H1 (cell line): ENCODE results near the gene CAMTA1. TPM values are rescaled to one million over a fixed set of nuclear protein-coding genes. Genes with fewer than 3 reads are reported as not detected.

ENCODE experiments used
- CTCF ChIA-PET: fragments of 300-600 bp; sonication (Branson Sonifier 250); formaldehyde crosslinking; loops from one replicate; lab custom pipeline; 2021; ENCODE audit not compliant: partially characterized antibody; lab: Charles Lee
- POLR2A ChIA-PET: fragments of 300-600 bp; sonication (Branson Sonifier 250); formaldehyde crosslinking; loops from one replicate; lab custom pipeline; 2021; ENCODE audit warnings: inconsistent platforms; ENCODE audit not compliant: partially characterized antibody; lab: Charles Lee
- DNase-seq, 2 experiments: peaks; one replicate each; pipeline versions ENCODE4 v3.0.0 to v3.0.0-alpha.2; 2010 to 2022; ENCODE audit warnings: low spot score in 2 of 2, low read depth in 1 of 2, mixed read lengths in 1 of 2
- FAIRE-seq: peaks from 2 replicates; lab custom pipeline; 2011; peaks lifted over from hg19 to GRCh38; lab: Jason Lieb, UNC
- H2AFZ ChIP-seq: 2 replicates; pipeline ENCODE4 v1.8.1; 2012; ENCODE audit warnings: low read length, inconsistent platforms
- H2AK5ac ChIP-seq: 2 replicates; pipeline ENCODE4 v1.6.1; 2013; ENCODE audit warnings: low read depth, low read length
- H2BK120ac ChIP-seq: replicated peaks from 2 replicates; pipeline ENCODE3; 2013; ENCODE audit warnings: low read depth, low read length, inconsistent platforms
- H2BK12ac ChIP-seq: 2 replicates; pipeline ENCODE4 v1.6.1; 2013; ENCODE audit warnings: low read depth, low read length
- H2BK15ac ChIP-seq: 2 replicates; pipeline ENCODE4 v1.6.1; 2013; ENCODE audit warnings: low read length
- H2BK20ac ChIP-seq: 2 replicates; pipeline ENCODE4 v1.6.1; 2013; ENCODE audit warnings: low read length
- H2BK5ac ChIP-seq: 2 replicates; pipeline ENCODE4 v1.6.1; 2013; ENCODE audit warnings: low read depth, low read length
- H3K14ac ChIP-seq: 2 replicates; pipeline ENCODE4 v1.6.1; 2013; ENCODE audit warnings: inconsistent platforms; ENCODE audit not compliant: insufficient read length
- H3K18ac ChIP-seq: 2 replicates; pipeline ENCODE4 v1.6.1; 2013; ENCODE audit warnings: low read length; ENCODE audit errors: extremely low read depth
- H3K23ac ChIP-seq: 2 replicates; pipeline ENCODE4 v1.6.1; 2013; ENCODE audit warnings: inconsistent platforms; ENCODE audit not compliant: insufficient read length
- H3K23me2 ChIP-seq: 2 replicates; pipeline ENCODE4 v1.6.1; 2013; ENCODE audit warnings: low read depth, low read length
- H3K27ac ChIP-seq: 2 replicates; pipeline ENCODE4 v1.6.1; 2011; ENCODE audit warnings: low read depth, low read length, inconsistent platforms
- H3K27me3 ChIP-seq, 4 experiments: replicated peaks in 1 of 4; 1 replicate in 1 of 4; 2 replicates in 3 of 4; pipeline versions ENCODE4 v1.6.1 to v1.8.1; 2011 to 2013; ENCODE audit warnings: low read length in 3 of 4, mild to moderate bottlenecking in 3 of 4, inconsistent platforms in 2 of 4, mixed read lengths in 2 of 4, moderate library complexity in 1 of 4; ENCODE audit not compliant: control insufficient read depth in 3 of 4, insufficient read depth in 3 of 4; ENCODE audit errors: extremely low read depth in 1 of 4
- H3K36me3 ChIP-seq, 4 experiments: 2 replicates each; pipeline versions ENCODE4 v1.6.1 to v1.8.1; 2011 to 2013; ENCODE audit warnings: mild to moderate bottlenecking in 4 of 4, low read length in 3 of 4, moderate library complexity in 2 of 4, control low read depth in 1 of 4, inconsistent platforms in 1 of 4; ENCODE audit not compliant: insufficient read depth in 4 of 4, control insufficient read depth in 2 of 4
- H3K4ac ChIP-seq: replicated peaks from 2 replicates; pipeline ENCODE3; 2013; ENCODE audit warnings: low read length, low read depth, mixed read lengths, inconsistent platforms; ENCODE audit not compliant: insufficient read length
- H3K4me1 ChIP-seq, 4 experiments: replicated peaks in 1 of 4; 1 replicate in 1 of 4; 2 replicates in 3 of 4; pipeline versions ENCODE4 v1.6.1 to v1.8.1; 2011 to 2013; ENCODE audit warnings: low read length in 3 of 4, inconsistent platforms in 2 of 4, mixed read lengths in 1 of 4; ENCODE audit not compliant: insufficient read depth in 4 of 4, control insufficient read depth in 3 of 4
- H3K4me2 ChIP-seq, 2 experiments: 2 replicates each; pipeline versions ENCODE4 v1.6.1 to v1.8.1; 2011 to 2013; ENCODE audit warnings: low read depth in 2 of 2, low read length in 2 of 2, control low read depth in 1 of 2, inconsistent platforms in 1 of 2, mild to moderate bottlenecking in 1 of 2; ENCODE audit not compliant: insufficient read depth in 1 of 2
- H3K4me3 ChIP-seq, 4 experiments: fragments of 200-600, 300-600 bp in 1 of 4; sonication (generic), shearing (Covaris generic), sonication (Bioruptor Twin) in 1 of 4; 2 replicates each; pipeline versions ENCODE4 v1.5.1 to v1.8.1; 2011 to 2016; ENCODE audit warnings: low read length in 4 of 4, low read depth in 3 of 4, control low read depth in 2 of 4, inconsistent platforms in 2 of 4, mild to moderate bottlenecking in 2 of 4, mixed read lengths in 1 of 4, moderate library complexity in 1 of 4; ENCODE audit not compliant: insufficient read depth in 2 of 4; ENCODE audit errors: extremely low read depth in 1 of 4
- H3K56ac ChIP-seq: replicated peaks from 2 replicates; pipeline ENCODE3; 2013; ENCODE audit warnings: low read depth, mild to moderate bottlenecking, mixed read lengths, low read length, inconsistent platforms; ENCODE audit not compliant: insufficient read length
- H3K79me1 ChIP-seq: 2 replicates; pipeline ENCODE4 v1.6.1; 2013; ENCODE audit warnings: low read depth, low read length, control low read depth
- H3K79me2 ChIP-seq, 2 experiments: 2 replicates each; pipeline versions ENCODE4 v1.6.1 to v1.8.1; 2012 to 2013; ENCODE audit warnings: low read length in 2 of 2, mild to moderate bottlenecking in 2 of 2, inconsistent platforms in 1 of 2; ENCODE audit not compliant: insufficient read depth in 2 of 2, control insufficient read depth in 1 of 2
- H3K9ac ChIP-seq, 4 experiments: replicated peaks in 1 of 4; 1 replicate in 1 of 4; 2 replicates in 3 of 4; pipeline versions ENCODE4 v1.6.1 to v1.8.1; 2011 to 2013; ENCODE audit warnings: low read depth in 3 of 4, low read length in 3 of 4, control low read depth in 2 of 4, mild to moderate bottlenecking in 2 of 4, moderate library complexity in 2 of 4, inconsistent platforms in 1 of 4; ENCODE audit errors: extremely low read depth in 1 of 4
- H3K9me3 ChIP-seq, 2 experiments: 2 replicates each; pipeline versions ENCODE4 v1.6.1 to v1.8.1; 2012 to 2013; ENCODE audit warnings: mild to moderate bottlenecking in 2 of 2, moderate library complexity in 2 of 2, control low read depth in 1 of 2, inconsistent platforms in 1 of 2, low read depth in 1 of 2, low read length in 1 of 2, mixed read lengths in 1 of 2; ENCODE audit not compliant: insufficient read depth in 2 of 2
- H4K20me1 ChIP-seq, 2 experiments: replicated peaks in 1 of 2; 2 replicates each; pipeline versions ENCODE3 to v1.8.1; 2011 to 2013; ENCODE audit warnings: inconsistent platforms in 2 of 2, low read length in 2 of 2, mild to moderate bottlenecking in 1 of 2; ENCODE audit not compliant: insufficient read depth in 2 of 2, control insufficient read depth in 1 of 2
- H4K5ac ChIP-seq: 2 replicates; pipeline ENCODE4 v1.6.1; 2013; ENCODE audit warnings: low read length, low read depth, mixed read lengths, inconsistent platforms; ENCODE audit not compliant: insufficient read length
- H4K8ac ChIP-seq: 2 replicates; pipeline ENCODE4 v1.8.0; 2013; ENCODE audit warnings: mild to moderate bottlenecking, moderate library complexity, low read length, inconsistent platforms; ENCODE audit not compliant: insufficient read depth; ENCODE audit errors: extremely low read depth
- H4K91ac ChIP-seq: replicated peaks from 2 replicates; pipeline ENCODE3; 2013; ENCODE audit warnings: low read length, mixed read lengths, inconsistent platforms; ENCODE audit not compliant: insufficient read length
- CHD2 ChIP-seq: IDR thresholded peaks from 2 replicates; pipeline ENCODE4 v1.6.1; 2012; ENCODE audit warnings: low read length, improper control_type of control experiment
- SAP30 ChIP-seq: fragments of 300-600 bp; sonication (generic); IDR thresholded peaks from 2 replicates; pipeline ENCODE4 v1.7.1; 2012; ENCODE audit warnings: low read length, moderate library complexity, mild to moderate bottlenecking, inconsistent platforms; ENCODE audit not compliant: insufficient read depth, insufficient replicate concordance
- SP2 ChIP-seq: IDR thresholded peaks from 2 replicates; pipeline ENCODE4 v1.6.1; 2012; ENCODE audit warnings: mild to moderate bottlenecking, low read length, inconsistent platforms
- USF2 ChIP-seq: IDR thresholded peaks from 2 replicates; pipeline ENCODE4 v1.6.1; 2011; ENCODE audit warnings: low read length, improper control_type of control experiment
- WGBS, 2 experiments: shearing (Covaris generic) in 1 of 2; methylation state at CpG; one replicate each; pipeline versions ENCODE4 v1.1.6 to v1.1.7; 2013 to 2015; ENCODE audit warnings: low lambda C conversion rate in 2 of 2, mixed read lengths in 2 of 2, inconsistent platforms in 1 of 2, low coverage in 1 of 2, missing lambda C conversion rate in 1 of 2; ENCODE audit not compliant: insufficient replicate concordance in 2 of 2, insufficient coverage in 1 of 2, insufficient read length in 1 of 2; ENCODE audit errors: extremely low coverage in 1 of 2, missing lambda C conversion rate in 1 of 2; 5-methylcytosine and 5-hydroxymethylcytosine counted together
- polyA plus RNA-seq, 7 experiments: library from polyadenylated mRNA; depleted of rRNA in 3 of 7; stranded (reverse) in 5 of 7; unstranded in 2 of 7; fragments of >200 nt in 5 of 7; fragments of 200-250 nt in 2 of 7; gene quantifications; 1 replicate in 5 of 7; 2 replicates in 1 of 7; 4 replicates in 1 of 7; pipeline versions ENCODE4 v1.2.1 to v1.2.3, GENCODE V29; 2011 to 2013; ENCODE audit warnings: missing spikeins in 2 of 7, mixed read lengths in 2 of 7
- total RNA-seq: library from RNA; stranded (reverse); fragmentation: NEBNext Ultra II Directional; extraction: Animal tissue kit (Norgen Biotek cat#: 25700); gene quantifications from 2 replicates; pipeline ENCODE4 v1.2.1, GENCODE V29; 2021
- TF ChIP-seq, protein P1 (sequence below): IDR thresholded peaks from 2 replicates; pipeline ENCODE4 v1.6.1; 2011; ENCODE audit warnings: low read depth, mild to moderate bottlenecking, low read length; ENCODE audit not compliant: insufficient read depth
- TF ChIP-seq, protein P2 (sequence below), 3 experiments: IDR thresholded peaks; 1 replicate in 2 of 3; 2 replicates in 1 of 3; pipeline versions ENCODE4 v1.5.1 to v1.6.1; 2011; ENCODE audit warnings: low read length in 3 of 3, mild to moderate bottlenecking in 3 of 3, inconsistent platforms in 2 of 3, low read depth in 1 of 3, moderate library complexity in 1 of 3; ENCODE audit not compliant: insufficient read depth in 1 of 3; ENCODE audit errors: control extremely low read depth in 1 of 3

The CAMTA1 gene
- total and polyA plus RNA-seq, 2 of the 8 experiments (the other 6 are each of a cell fraction or from before 2014, with no cell fraction given): 65.0 to 119 TPM

- ChIA-PET CTCF (interaction anchor here (0.6 to 1.1 kb wide), 4 partner anchors 9 to 1067 kb away, joined by 3 to 4 read pairs (median 4); no protein-coding TSS in a partner anchor), POLR2A (interaction anchor here (0.5 to 3.0 kb wide), 8 partner anchors 14 to 177 kb away, joined by 3 to 18 read pairs (median 4); no protein-coding TSS in a partner anchor)
- Histone ChIP-seq H3K14ac (no peak overlapping the region), H3K79me2 (peaks cover 36 to 62% of the 10 kb centered on the region in 2 experiments), H3K56ac (no peak overlapping the region), H3K4me2 (peak overlapping the region; percentile 90 to 100), H2AFZ (no peak overlapping the region), H2AK5ac (no peak overlapping the region), H3K23ac (no peak overlapping the region), H2BK120ac (no peak overlapping the region), H4K20me1 (peaks cover 26% of the 10 kb centered on the region in 2 experiments), H2BK12ac (no peak overlapping the region), H3K9ac (peak overlapping the region; percentile 56 to 75 (median 68); a peak in 6 of 7 replicates), H2BK15ac (no peak overlapping the region), H3K36me3 (peaks cover 0 to 3% (median 0%) of the 10 kb centered on the region in 4 experiments; a peak in 1 of 8 replicates), H3K27me3 (no peaks in the 10 kb centered on the region), H3K18ac (no peak overlapping the region), H3K4me1 (peaks cover 3 to 20% (median 10%) of the 10 kb centered on the region in 4 experiments; a peak in 6 of 7 replicates), H3K79me1 (peaks cover 27% of the 10 kb centered on the region), H4K8ac (peak overlapping the region; percentile 45; the same call in 1 of the 2 replicates), H3K4ac (no peak overlapping the region), H2BK20ac (no peak overlapping the region), H4K91ac (no peak overlapping the region), H3K27ac (peak overlapping the region; percentile 61; the same call in 1 of the 2 replicates), H2BK5ac (no peak overlapping the region), H3K9me3 (no peaks in the 10 kb centered on the region), H4K5ac (no peak overlapping the region), H3K23me2 (peaks cover 8% of the 10 kb centered on the region), H3K4me3 (peak overlapping the region; percentile 79 to 94 (median 84))
- FAIRE-seq (no peak), DNase-seq (peak; percentile 17 to 70)
- WGBS, 2 experiments: 1% methylated on average over 20 of the region's 78 CpGs; no CpG with 5 or more reads in 1 of the 2 experiments
- no peak for TF ChIP-seq USF2
- TF ChIP-seq, protein P1, sequence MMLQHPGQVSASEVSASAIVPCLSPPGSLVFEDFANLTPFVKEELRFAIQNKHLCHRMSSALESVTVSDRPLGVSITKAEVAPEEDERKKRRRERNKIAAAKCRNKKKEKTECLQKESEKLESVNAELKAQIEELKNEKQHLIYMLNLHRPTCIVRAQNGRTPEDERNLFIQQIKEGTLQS: no peak
- no peak for TF ChIP-seq CHD2
- TF ChIP-seq SAP30: no peak
- TF ChIP-seq SP2: no peak
- TF ChIP-seq, protein P2, sequence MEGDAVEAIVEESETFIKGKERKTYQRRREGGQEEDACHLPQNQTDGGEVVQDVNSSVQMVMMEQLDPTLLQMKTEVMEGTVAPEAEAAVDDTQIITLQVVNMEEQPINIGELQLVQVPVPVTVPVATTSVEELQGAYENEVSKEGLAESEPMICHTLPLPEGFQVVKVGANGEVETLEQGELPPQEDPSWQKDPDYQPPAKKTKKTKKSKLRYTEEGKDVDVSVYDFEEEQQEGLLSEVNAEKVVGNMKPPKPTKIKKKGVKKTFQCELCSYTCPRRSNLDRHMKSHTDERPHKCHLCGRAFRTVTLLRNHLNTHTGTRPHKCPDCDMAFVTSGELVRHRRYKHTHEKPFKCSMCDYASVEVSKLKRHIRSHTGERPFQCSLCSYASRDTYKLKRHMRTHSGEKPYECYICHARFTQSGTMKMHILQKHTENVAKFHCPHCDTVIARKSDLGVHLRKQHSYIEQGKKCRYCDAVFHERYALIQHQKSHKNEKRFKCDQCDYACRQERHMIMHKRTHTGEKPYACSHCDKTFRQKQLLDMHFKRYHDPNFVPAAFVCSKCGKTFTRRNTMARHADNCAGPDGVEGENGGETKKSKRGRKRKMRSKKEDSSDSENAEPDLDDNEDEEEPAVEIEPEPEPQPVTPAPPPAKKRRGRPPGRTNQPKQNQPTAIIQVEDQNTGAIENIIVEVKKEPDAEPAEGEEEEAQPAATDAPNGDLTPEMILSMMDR (IDR thresholded peaks at IDR 0.05; ENCODE audit: control extremely low read depth in 1 of 3, insufficient read depth in 1 of 3, low read depth in 1 of 3, low read length in 3 of 3): 0 out of 4 replicates have a peak, but pooled peaks of 1 of the 3 experiments have one; percentile 16
Measured at GRCh38 chr1:6785728-6786505, 663 bp downstream of the CAMTA1 start.
